Measurements from ENCODE around the gene ORM2. TPM values are rescaled to one million over a fixed set of nuclear protein-coding genes. Genes with fewer than 3 reads are reported as not detected.
"Not testable (repeated sequence)": the region's sequence is repeated elsewhere in the genome, so short reads cannot be mapped to it uniquely, and the experiment has no call there.

Gene ORM2
- 1.2 and 2.2 TPM in 2 replicates for total RNA-seq (2014; rRNA removed; shearing (Covaris generic))

- not testable (repeated sequence) for DNase-seq; H3K36me3 ChIP-seq (replicated peaks; ENCODE audit: control insufficient read depth, insufficient read depth, low read length); H3K27me3 ChIP-seq (ENCODE audit: control insufficient read depth, insufficient read depth, low read length); H3K4me3 ChIP-seq (ENCODE audit: insufficient read depth, low read depth, low read length)
Measured at GRCh38 chr9:114329625-114330022, at the start of gene ORM2. ORM2 (plus strand) TSS chr9:114329869; CDS start chr9:114329905, 36 bp downstream.

DNA sequence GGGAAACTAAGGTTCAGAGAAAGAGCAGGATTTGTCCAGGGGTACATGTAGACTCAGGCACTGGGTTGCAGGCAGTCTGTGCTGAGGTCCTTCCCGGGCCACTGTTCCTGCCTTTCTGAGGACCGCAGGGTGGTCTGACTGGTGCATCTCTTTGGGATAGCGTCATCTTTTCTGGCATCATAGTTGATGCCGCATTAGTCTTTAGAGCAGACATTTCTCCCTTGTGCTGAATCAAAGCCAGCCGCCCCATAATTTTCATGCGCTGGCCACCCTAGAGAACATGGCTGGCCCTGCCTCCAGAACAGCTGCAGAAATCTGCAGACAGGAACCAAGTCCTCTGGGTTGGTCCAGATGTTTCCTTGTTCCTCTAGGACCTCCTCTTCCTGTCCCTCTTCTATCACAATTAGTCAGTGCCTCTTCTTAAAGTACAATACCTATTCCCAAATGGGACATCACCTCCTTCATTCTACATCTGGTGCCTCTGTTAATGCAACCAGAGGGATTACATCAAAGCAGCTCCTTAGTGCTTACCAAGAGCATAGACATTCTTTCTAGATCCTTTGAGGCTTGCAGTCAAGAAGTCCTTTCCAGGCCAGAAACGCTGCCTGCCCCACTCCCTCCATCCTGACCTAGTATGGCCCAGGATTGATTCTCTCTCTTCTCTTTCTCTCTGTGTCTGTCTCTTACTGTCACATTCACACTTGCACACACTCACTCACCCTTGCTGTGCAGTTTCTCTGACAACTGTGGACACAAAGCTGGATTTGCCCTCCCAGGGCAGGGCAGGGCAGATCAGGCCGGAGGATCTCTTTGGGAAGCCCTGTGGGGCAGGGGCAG lies 48.8 kb upstream of the ORM2 start:
- Histone ChIP-seq H3K36me3 (replicated peaks; ENCODE audit: control insufficient read depth, insufficient read depth, low read length) (no peaks in the 10 kb centered on the region; the same call in none of the 2 replicates), H3K27me3 (ENCODE audit: control insufficient read depth, insufficient read depth, low read length) (no peaks in the 10 kb centered on the region), H3K4me3 (ENCODE audit: insufficient read depth, low read depth, low read length) (no peak overlapping the region)
- DNase-seq, result peak; percentile 12

- DNase-seq, result peak; percentile 34
Measured at GRCh38 chr9:114281473-114282103, 48.1 kb upstream of the ORM2 start.

GRCh38 chr9:114282104-114282485 lies 47.6 kb upstream of the ORM2 start:
- Histone ChIP-seq H3K4me3 (ENCODE audit: insufficient read depth, low read depth, low read length) (no peak overlapping the region), H3K27me3 (ENCODE audit: control insufficient read depth, insufficient read depth, low read length) (no peaks in the 10 kb centered on the region), H3K36me3 (replicated peaks; ENCODE audit: control insufficient read depth, insufficient read depth, low read length) (no peaks in the 10 kb centered on the region; the same call in none of the 2 replicates)
- peak; percentile 23 for DNase-seq

More at GRCh38 chr9:114281473-114282103, 48.1 kb upstream of the ORM2 start:
- no peaks in the 10 kb centered on the region for H3K27me3 ChIP-seq (ENCODE audit: control insufficient read depth, insufficient read depth, low read length)
- no peak overlapping the region for H3K4me3 ChIP-seq (ENCODE audit: insufficient read depth, low read depth, low read length)
- no peaks in the 10 kb centered on the region; the same call in none of the 2 replicates for H3K36me3 ChIP-seq (replicated peaks; ENCODE audit: control insufficient read depth, insufficient read depth, low read length)

DNA sequence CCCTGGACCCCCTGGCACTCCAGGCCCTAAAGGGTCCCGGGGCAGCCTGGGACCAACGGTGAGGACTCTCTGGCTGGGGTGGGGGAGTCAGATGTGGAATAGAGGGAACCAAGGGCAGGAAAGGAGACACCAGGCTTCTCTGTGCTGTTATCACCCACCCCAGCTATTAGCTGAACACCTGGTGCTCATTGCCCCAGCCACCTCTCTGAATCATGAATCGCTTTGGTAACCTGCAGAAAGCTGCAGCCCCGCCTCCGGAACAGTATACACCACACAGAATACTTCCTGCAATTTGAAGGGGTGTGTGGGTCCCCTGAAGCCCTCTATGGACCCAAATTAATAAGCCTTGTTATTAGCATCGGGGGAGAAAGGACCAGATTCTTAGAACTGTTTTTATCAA lies 47.2 kb upstream of the ORM2 start:
- Histone ChIP-seq H3K4me3 (ENCODE audit: insufficient read depth, low read depth, low read length) (no peak overlapping the region), H3K27me3 (ENCODE audit: control insufficient read depth, insufficient read depth, low read length) (no peaks in the 10 kb centered on the region), H3K36me3 (replicated peaks; ENCODE audit: control insufficient read depth, insufficient read depth, low read length) (no peaks in the 10 kb centered on the region; the same call in 1 of the 2 replicates)
- DNase-seq, result peak; percentile 30

- DNase-seq, result peak; percentile 34
- no peaks in the 10 kb centered on the region for H3K27me3 ChIP-seq (ENCODE audit: control insufficient read depth, insufficient read depth, low read length)
- H3K4me3 ChIP-seq (ENCODE audit: insufficient read depth, low read depth, low read length), result no peak overlapping the region
- H3K36me3 ChIP-seq (replicated peaks; ENCODE audit: control insufficient read depth, insufficient read depth, low read length), result no peaks in the 10 kb centered on the region; the same call in 1 of the 2 replicates
Measured at GRCh38 chr9:114282926-114283325, 46.7 kb upstream of the ORM2 start.

DNA sequence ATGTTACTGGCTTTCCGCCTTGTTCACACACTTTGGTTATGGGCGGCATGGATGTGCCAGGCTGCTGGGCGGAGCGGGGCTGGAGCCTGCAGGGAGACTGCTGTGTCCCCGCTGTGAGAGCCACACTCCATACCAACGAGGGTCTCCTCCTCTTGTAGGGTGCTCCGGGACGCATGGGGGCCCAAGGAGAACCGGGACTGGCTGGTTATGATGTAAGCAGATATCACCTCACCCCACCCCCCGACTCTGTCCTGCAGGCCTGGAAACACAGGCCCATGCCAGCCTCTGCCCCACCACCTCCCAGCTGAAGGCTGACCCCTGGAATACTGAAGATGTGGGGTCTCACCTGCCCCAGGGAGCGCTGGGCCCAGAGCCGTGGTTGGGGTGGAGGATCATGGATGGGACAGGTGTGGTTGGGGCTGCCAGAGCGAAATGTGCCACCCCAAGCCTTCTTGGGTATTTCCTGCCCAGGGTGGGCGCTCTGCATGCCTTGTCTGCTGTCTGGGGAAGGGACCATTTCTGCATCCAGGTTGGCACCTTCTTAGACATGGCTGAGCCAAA lies 46.0 kb upstream of the ORM2 start:
- H3K36me3 ChIP-seq (replicated peaks; ENCODE audit: control insufficient read depth, insufficient read depth, low read length), result no peaks in the 10 kb centered on the region; the same call in 1 of the 2 replicates
- no peaks in the 10 kb centered on the region for H3K27me3 ChIP-seq (ENCODE audit: control insufficient read depth, insufficient read depth, low read length)
- no peak overlapping the region for H3K4me3 ChIP-seq (ENCODE audit: insufficient read depth, low read depth, low read length)
- DNase-seq, result no peak

DNA sequence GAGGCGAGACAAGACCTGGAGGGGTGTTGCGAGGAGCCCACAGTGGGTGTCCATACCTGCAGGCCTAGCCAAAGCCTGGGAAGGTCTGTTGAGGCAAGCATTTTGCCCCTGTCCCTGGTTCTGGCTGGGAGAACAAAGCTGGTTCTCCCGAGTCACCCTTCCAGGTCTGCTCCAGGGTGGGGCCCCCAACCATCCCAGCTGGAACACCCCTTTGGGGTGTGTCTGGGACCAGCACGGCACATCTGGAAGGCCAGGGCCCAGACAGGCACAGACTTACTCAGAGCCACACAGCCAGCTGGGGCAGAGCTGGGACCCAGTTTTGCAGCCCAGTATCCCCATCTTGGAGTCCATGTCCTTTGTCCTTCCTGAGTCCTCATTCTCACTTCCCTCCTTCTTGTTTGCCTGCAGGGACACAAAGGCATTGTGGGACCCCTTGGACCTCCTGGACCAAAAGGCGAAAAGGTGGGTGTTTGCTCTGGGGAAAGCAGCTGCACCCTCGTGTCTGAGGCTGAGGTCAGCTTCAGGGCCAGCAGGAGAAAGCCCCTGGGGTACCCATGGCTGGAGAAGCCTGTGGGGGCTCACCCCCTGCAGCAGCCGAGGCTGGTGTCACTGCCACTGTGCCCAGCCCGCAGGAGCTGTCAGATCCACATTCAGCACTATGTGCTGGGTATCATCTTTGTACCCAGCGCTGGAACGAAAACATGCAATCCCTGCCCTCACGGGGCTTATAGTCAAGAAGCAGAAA lies 45.2 kb upstream of the ORM2 start:
- Histone ChIP-seq H3K4me3 (ENCODE audit: insufficient read depth, low read depth, low read length) (no peak overlapping the region), H3K27me3 (ENCODE audit: control insufficient read depth, insufficient read depth, low read length) (no peaks in the 10 kb centered on the region), H3K36me3 (replicated peaks; ENCODE audit: control insufficient read depth, insufficient read depth, low read length) (no peaks in the 10 kb centered on the region; the same call in 1 of the 2 replicates)
- no peak for DNase-seq

GRCh38 chr9:114285166-114285867 lies 44.4 kb upstream of the ORM2 start:
- H3K4me3 ChIP-seq (ENCODE audit: insufficient read depth, low read depth, low read length), result no peak overlapping the region
- no peaks in the 10 kb centered on the region; the same call in 1 of the 2 replicates for H3K36me3 ChIP-seq (replicated peaks; ENCODE audit: control insufficient read depth, insufficient read depth, low read length)
- H3K27me3 ChIP-seq (ENCODE audit: control insufficient read depth, insufficient read depth, low read length), result no peaks in the 10 kb centered on the region
- DNase-seq, result peak; percentile 74

GRCh38 chr9:114286146-114286679 lies 43.5 kb upstream of the ORM2 start:
- Histone ChIP-seq H3K4me3 (ENCODE audit: insufficient read depth, low read depth, low read length) (no peak overlapping the region), H3K27me3 (ENCODE audit: control insufficient read depth, insufficient read depth, low read length) (no peaks in the 10 kb centered on the region), H3K36me3 (replicated peaks; ENCODE audit: control insufficient read depth, insufficient read depth, low read length) (no peaks in the 10 kb centered on the region; the same call in 1 of the 2 replicates)
- DNase-seq, result no peak

DNA sequence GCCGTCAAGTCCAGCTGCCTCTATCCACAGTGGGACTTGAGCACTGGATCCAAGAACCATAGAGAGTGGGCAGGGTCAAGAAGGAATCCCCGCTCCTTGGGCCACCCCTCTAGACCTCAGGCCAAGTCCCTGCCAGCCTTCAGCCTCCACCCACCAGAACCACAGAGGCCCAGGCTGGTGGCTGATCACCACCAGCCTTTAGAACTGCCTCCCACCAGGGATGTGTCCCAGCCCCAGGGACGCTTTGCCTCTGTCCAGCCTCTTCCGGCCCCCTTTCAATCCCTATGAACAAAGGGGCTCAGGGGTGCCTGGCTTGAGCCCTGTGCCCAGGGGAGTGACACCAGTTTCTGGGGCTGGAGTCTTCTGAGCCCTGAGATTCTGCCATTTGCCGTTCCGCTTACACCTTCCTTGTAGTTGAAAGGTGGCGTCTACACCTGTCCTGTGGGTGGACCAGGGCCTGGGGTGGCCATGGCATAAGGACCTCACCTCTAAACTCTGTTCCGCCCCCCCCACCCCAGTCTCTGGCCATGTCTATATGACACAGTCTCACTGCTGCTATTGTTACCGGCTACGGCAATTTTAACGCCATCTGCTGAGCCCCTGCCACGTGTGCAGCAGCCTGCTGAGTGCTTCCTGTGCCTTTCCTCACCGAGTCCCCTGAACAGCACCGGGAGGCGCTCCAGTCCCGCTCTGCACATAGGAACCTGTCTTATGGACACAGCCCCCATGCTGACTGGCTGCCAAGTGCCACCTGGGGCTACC lies 42.5 kb upstream of the ORM2 start:
- no peaks in the 10 kb centered on the region for H3K27me3 ChIP-seq (ENCODE audit: control insufficient read depth, insufficient read depth, low read length)
- DNase-seq, result no peak
- H3K4me3 ChIP-seq (ENCODE audit: insufficient read depth, low read depth, low read length), result no peak overlapping the region
- peaks cover 2% of the 10 kb centered on the region for H3K36me3 ChIP-seq (replicated peaks; ENCODE audit: control insufficient read depth, insufficient read depth, low read length)

GRCh38 chr9:114287763-114288192 lies 41.9 kb upstream of the ORM2 start:
- peaks cover 3% of the 10 kb centered on the region for H3K36me3 ChIP-seq (replicated peaks; ENCODE audit: control insufficient read depth, insufficient read depth, low read length)
- no peaks in the 10 kb centered on the region for H3K27me3 ChIP-seq (ENCODE audit: control insufficient read depth, insufficient read depth, low read length)
- no peak for DNase-seq
- no peak overlapping the region for H3K4me3 ChIP-seq (ENCODE audit: insufficient read depth, low read depth, low read length)
